Choroid plexus epithelial cell (primary cell): ENCODE data around the gene UCK2.
A peak's percentile ranks its signal among the peaks of the same experiment; 100 is the strongest.

Experiments used
- DNase-seq: peaks from one replicate; pipeline ENCODE4 v3.0.0-alpha.2; 2010; ENCODE audit warnings: low read depth
- H3K4me3 ChIP-seq: 2 replicates; pipeline ENCODE4 v1.5.1; 2011; ENCODE audit warnings: low read depth, mild to moderate bottlenecking, control low read depth, low read length, moderate library complexity
- CTCF ChIP-seq: conservative IDR thresholded peaks from 2 replicates; pipeline ENCODE4 v1.5.1; 2011; ENCODE audit warnings: low read depth, mild to moderate bottlenecking, control low read depth, inconsistent platforms, low read length, moderate library complexity

Gene UCK2

GRCh38 chr1:165826565-165827267 lies 698 bp upstream of the UCK2 start:
- peak overlapping the region; percentile 92 for H3K4me3 ChIP-seq
- TF ChIP-seq CTCF = no peak
- DNase-seq = peak; percentile 18

GRCh38 chr1:165828103-165828668 lies 772 bp downstream of the UCK2 start:
- DNase-seq = peak; percentile 20
- peak overlapping the region; percentile 92 for H3K4me3 ChIP-seq
- TF ChIP-seq CTCF = no peak

- peak overlapping the region; percentile 92 for H3K4me3 ChIP-seq
- TF ChIP-seq CTCF = no peak
- peak; percentile 89 for DNase-seq
These were observed 1.4 kb downstream of the UCK2 start for GRCh38 chr1:165828669-165829329.

- no peak for DNase-seq
- no peak for TF ChIP-seq CTCF
- no peak overlapping the region for H3K4me3 ChIP-seq
These were observed 2.5 kb downstream of the UCK2 start for GRCh38 chr1:165829888-165830287.

GRCh38 chr1:165831146-165831545 lies 3.7 kb downstream of the UCK2 start:
- no peak for DNase-seq
- H3K4me3 ChIP-seq = no peak overlapping the region
- no peak for TF ChIP-seq CTCF

- no peak overlapping the region for H3K4me3 ChIP-seq
- no peak for DNase-seq
- TF ChIP-seq CTCF = no peak
These were observed 5.5 kb downstream of the UCK2 start for GRCh38 chr1:165832902-165833301.

GRCh38 chr1:165833358-165833757 lies 5.9 kb downstream of the UCK2 start:
- no peak for TF ChIP-seq CTCF
- no peak for DNase-seq
- H3K4me3 ChIP-seq = no peak overlapping the region
